Right cardiac atrium (tissue), 5 donors: ENCODE results near the gene MAGEA9. TPM values are rescaled to one million over a fixed set of nuclear protein-coding genes. Genes with fewer than 3 reads are reported as not detected.
A peak's percentile ranks its signal among the peaks of the same experiment; 100 is the strongest.
"Not testable (repeated sequence)": the region's sequence is repeated elsewhere in the genome, so short reads cannot be mapped to it uniquely, and the experiment has no call there.

Source experiments
- ATAC-seq, 2 donors: fragments of 200-7000 bp; cut with Tn5 transposase; one replicate each; pipeline versions ENCODE4 v1.8.0 to v1.9.1; 2020; ENCODE audit warnings: moderate library complexity in 2 of 2, mild to moderate bottlenecking in 1 of 2
- DNase-seq, 3 donors: peaks; one replicate each; pipeline ENCODE4 v3.0.0-alpha.2; 2020
- H3K27ac ChIP-seq: one replicate; pipeline ENCODE4 v1.5.1; 2013; ENCODE audit warnings: mild to moderate bottlenecking, low read length, control low read depth, moderate library complexity
- H3K27me3 ChIP-seq: one replicate; pipeline ENCODE4 v1.6.1; 2013; ENCODE audit not compliant: control insufficient read depth, insufficient read depth
- H3K4me1 ChIP-seq: one replicate; pipeline ENCODE4 v1.6.1; 2013; ENCODE audit warnings: low read length; ENCODE audit not compliant: control insufficient read depth, insufficient read depth
- H3K4me3 ChIP-seq: one replicate; pipeline ENCODE4 v1.5.1; 2013; ENCODE audit warnings: low read length, control low read depth
- H3K9me3 ChIP-seq: one replicate; pipeline ENCODE4 v1.6.1; 2013; ENCODE audit warnings: low read length; ENCODE audit not compliant: control insufficient read depth
- WGBS: extraction: QIAGEN DNeasy Blood & Tissue Kit; methylation state at CpG from one replicate; pipeline ENCODE4 v1.1.7; 2013; 5-methylcytosine and 5-hydroxymethylcytosine counted together
- intact Hi-C, 4 donors: fragments of 100-400 bp; cut with DNase I; formaldehyde crosslinking; loops; one replicate each; pipeline versions ENCODE4 v1.11.0 to v1.14.0; 2022 to 2023
- polyA plus RNA-seq: library from polyadenylated mRNA; stranded (reverse); fragments of 200-250 nt; gene quantifications from one replicate; pipeline ENCODE4 v1.2.3, GENCODE V29; 2013
- total RNA-seq, 4 donors: library from RNA; stranded (reverse); fragmentation: NEBNext Ultra II Directional; extraction: Animal tissue kit (Norgen Biotek cat#: 25700); gene quantifications; one replicate each; pipeline ENCODE4 v1.2.1, GENCODE V29; 2021
- donor health status: healthy with polysubstance abuse.
- donor health status: DM: no; HTN: yes; CAD: no.
- donor health status: DM: no; HTN: no; CAD: no.
- donor health status: DM: no; HTN: yes; CAD: no; lungs with severe emphysema.
- donor health status: DM: yes; HTN: yes; CAD: no.

The MAGEA9 gene
- total and polyA plus RNA-seq, 5 donors = not detected

- ATAC-seq, H3K9me3 ChIP-seq, H3K4me1 ChIP-seq, H3K27me3 ChIP-seq, intact Hi-C loops, H3K4me3 ChIP-seq, H3K27ac ChIP-seq: not testable (repeated sequence)
- peak in 1 of 3 donors; percentile 24 for DNase-seq
- 62% methylated on average over 3 of the region's 12 CpGs for WGBS
Measured at GRCh38 chrX:149770344-149770743, 11.4 kb upstream of the MAGEA9 start.

DNA sequence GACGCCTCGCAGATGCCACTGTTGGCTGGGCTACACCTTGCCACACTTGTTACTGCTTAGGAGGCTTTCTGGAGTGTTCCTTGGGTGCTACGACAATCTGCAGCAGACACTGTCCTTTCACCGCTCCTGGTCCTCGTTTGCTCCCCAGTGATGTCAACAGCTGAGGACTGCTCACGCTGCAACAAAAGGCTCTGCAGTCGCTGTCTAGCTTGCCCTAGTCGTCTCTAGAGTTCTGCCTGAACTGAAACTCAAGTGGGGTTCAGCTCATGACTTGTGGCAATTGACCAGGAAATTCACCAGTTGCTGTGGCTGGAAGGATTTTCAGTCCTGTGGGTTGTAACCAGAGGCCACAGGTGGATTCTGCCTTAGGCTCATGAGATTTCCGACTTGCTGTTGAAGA is 8.7 kb upstream of the MAGEA9 start:
- DNase-seq, intact Hi-C loops, H3K4me1 ChIP-seq, H3K27me3 ChIP-seq, H3K4me3 ChIP-seq, H3K9me3 ChIP-seq, H3K27ac ChIP-seq, ATAC-seq: not testable (repeated sequence)
- no CpG with 5 or more reads among the region's 9 CpGs for WGBS

GRCh38 chrX:149773768-149774167 is 8.0 kb upstream of the MAGEA9 start, which contains the start of gene HSFX1:
HSFX1 (plus strand) TSS chrX:149774068; CDS start chrX:149774682, 614 bp downstream.
- H3K27me3 ChIP-seq, H3K9me3 ChIP-seq, DNase-seq, H3K4me3 ChIP-seq, H3K4me1 ChIP-seq, ATAC-seq, intact Hi-C loops, H3K27ac ChIP-seq: not testable (repeated sequence)
- WGBS = no CpG with 5 or more reads among the region's 17 CpGs

DNA sequence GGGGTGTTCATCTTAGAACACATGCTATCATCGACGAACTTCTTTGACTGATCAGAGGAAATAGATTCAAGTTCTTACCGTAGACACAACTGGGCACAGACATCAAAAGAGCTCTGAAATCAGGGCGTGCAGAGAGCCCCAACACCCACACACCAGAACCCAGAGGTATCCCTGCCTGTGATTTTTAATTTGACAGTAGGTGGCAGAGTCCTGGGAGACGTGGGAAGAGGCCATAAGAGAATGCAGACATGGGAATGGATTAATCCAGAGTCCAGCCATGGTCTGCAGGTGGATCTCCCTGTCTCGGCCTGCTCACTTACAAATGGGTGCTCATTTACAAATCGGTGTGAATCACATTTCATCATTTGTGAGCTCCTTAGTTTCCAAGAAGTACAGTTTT is 3.7 kb upstream of the MAGEA9 start:
- H3K9me3 ChIP-seq, H3K4me3 ChIP-seq, DNase-seq, intact Hi-C loops, H3K4me1 ChIP-seq, H3K27ac ChIP-seq, ATAC-seq, H3K27me3 ChIP-seq: not testable (repeated sequence)
- no CpG with 5 or more reads among the region's 7 CpGs for WGBS

- H3K27me3 ChIP-seq, H3K4me3 ChIP-seq, H3K9me3 ChIP-seq, H3K27ac ChIP-seq, H3K4me1 ChIP-seq, DNase-seq, intact Hi-C loops: not testable (repeated sequence)
- no CpG with 5 or more reads among the region's 1 CpG for WGBS
- peak in 1 of 2 donors; percentile 89 for ATAC-seq
Measured at GRCh38 chrX:149795531-149795930, 13.8 kb downstream of the MAGEA9 start.

DNA sequence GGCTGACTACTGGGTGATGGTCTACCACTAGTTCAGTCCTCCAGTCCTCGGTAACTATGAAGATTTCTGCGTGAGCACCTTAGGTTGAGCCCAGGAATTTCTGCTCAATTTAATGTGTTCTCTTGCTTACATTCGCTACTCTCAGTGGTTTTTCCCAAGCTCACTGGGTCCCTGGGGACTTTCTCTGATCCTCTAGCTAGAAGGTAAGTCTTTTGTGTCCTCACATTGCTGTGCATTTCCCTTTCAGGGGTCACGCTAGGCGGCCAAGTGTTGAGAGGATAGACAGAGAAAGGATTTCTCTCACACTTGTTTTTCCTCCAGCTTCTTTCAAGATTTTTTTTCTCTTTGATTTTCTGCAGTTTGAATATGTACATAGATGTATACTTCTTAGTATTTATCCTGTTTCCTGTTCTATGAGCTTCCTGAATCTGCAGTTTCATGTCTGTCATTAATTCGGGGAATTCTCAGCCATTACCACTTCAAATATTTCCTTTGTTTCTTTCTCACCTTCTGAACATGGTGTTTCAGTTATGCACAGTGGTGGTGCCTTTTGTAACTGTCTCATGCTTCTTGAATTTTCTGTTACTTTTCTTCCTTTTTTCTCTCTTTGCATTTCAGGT is 17.5 kb downstream of the MAGEA9 start:
- 84% methylated on average over 6 of the region's 6 CpGs for WGBS
- H3K27ac ChIP-seq = no peak overlapping the region
- H3K9me3 ChIP-seq = no peaks in the 10 kb centered on the region
- H3K4me1 ChIP-seq = no peaks in the 10 kb centered on the region
- DNase-seq (no peak), ATAC-seq (no peak)
- H3K27me3 ChIP-seq = no peaks in the 10 kb centered on the region
- no peak overlapping the region for H3K4me3 ChIP-seq
- intact Hi-C loops = no loop called here

GRCh38 chrX:149799938-149800337 is 18.2 kb downstream of the MAGEA9 start:
- Histone ChIP-seq H3K27me3 (no peaks in the 10 kb centered on the region), H3K4me3 (no peak overlapping the region), H3K4me1 (no peaks in the 10 kb centered on the region), H3K27ac (no peak overlapping the region), H3K9me3 (no peaks in the 10 kb centered on the region)
- ATAC-seq (no peak), DNase-seq (no peak)
- WGBS = 58% methylated on average over 3 of the region's 3 CpGs
- intact Hi-C loops = no loop called here

DNA sequence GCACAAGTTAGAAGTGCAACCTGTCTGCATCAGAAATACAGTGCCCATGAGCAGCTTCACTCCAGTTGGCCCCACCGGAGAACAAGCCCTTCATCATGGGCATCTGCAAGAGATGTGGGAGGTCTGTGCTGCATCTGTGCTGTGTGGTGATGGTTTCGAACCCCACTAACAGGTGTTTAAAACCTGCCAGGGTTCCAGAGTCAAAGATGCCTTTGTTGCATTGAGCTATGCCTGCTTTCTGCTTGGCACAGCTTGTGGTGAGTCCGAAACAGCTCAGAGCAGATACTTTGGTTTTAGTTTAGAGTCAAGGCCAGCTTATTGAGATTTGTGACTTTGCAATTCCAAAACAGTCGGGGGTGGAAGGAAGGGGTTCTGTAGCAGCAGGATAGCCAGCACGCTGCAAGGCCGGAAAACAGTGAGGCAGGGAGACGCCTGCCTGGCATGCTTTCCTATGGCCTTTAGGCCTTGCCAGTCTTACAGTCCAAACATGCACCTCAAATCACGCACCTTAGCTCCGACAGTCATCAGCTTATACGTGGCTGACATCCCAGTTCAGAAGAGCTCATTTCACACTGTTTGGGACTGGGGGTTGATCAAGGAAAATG is 21.8 kb downstream of the MAGEA9 start:
- no peak for ATAC-seq

DNA sequence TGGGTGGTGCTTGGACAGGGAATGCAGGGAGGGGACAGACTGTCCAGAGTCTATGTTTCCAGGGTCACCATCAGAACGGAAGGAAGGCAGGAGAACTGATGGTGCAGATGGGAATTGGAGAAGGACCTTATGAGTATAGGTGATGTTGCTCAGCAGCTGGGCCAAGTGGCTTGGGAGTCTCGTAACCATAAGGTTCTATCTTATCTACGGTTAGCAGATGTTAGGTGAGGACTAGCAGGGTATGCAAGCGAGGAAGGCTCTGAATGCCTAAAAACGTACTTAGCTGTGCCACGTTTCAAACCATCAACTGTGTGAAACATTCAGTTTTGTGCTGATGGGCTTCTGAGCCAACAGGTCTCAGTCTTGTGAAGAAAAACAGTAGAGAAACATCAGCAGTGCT is 22.4 kb downstream of the MAGEA9 start:
- ATAC-seq (no peak), DNase-seq (no peak)
- H3K4me1 ChIP-seq = no peaks in the 10 kb centered on the region
- intact Hi-C loops = no loop called here
- no peak overlapping the region for H3K4me3 ChIP-seq
- no peaks in the 10 kb centered on the region for H3K9me3 ChIP-seq
- no peaks in the 10 kb centered on the region for H3K27me3 ChIP-seq
- 77% methylated on average over 6 of the region's 6 CpGs for WGBS
- no peak overlapping the region for H3K27ac ChIP-seq

More for the DNA sequence above, 21.8 kb downstream of the MAGEA9 start:
- Histone ChIP-seq H3K4me1 (no peaks in the 10 kb centered on the region), H3K4me3 (no peak overlapping the region), H3K27ac (no peak overlapping the region), H3K27me3 (no peaks in the 10 kb centered on the region), H3K9me3 (no peaks in the 10 kb centered on the region)
- DNase-seq = no peak
- WGBS = 86% methylated on average over 10 of the region's 10 CpGs
- intact Hi-C loops = no loop called here

DNA sequence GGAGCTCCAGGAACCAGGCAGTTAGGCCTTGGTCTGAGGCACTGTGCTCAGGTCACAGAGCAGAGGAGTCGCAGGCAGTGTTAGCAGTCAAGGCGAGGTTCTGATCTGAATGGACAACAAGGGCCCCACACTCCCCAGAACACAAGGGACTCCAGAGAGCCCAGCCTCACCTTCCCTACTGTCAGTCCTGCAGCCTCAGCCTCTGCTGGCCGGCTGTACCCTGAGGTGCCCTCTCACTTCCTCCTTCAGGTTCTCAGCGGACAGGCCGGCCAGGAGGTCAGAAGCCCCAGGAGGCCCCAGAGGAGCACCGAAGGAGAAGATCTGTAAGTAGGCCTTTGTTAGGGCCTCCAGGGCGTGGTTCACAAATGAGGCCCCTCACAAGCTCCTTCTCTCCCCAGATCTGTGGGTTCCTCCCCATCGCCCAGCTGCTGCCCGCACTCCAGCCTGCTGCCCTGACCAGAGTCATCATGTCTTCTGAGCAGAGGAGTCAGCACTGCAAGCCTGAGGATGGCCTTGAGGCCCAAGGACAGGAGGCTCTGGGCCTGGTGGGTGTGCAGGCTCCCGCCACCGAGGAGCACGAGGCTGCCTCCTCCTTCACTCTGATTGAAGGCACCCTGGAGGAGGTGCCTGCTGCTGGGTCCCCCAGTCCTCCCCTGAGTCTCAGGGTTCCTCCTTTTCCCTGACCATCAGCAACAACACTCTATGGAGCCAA is 26.2 kb downstream of the MAGEA9 start:
- Histone ChIP-seq H3K27me3 (no peaks in the 10 kb centered on the region), H3K9me3 (no peaks in the 10 kb centered on the region), H3K4me3 (no peak overlapping the region), H3K4me1 (no peaks in the 10 kb centered on the region), H3K27ac (no peak overlapping the region)
- 89% methylated on average over 12 of the region's 12 CpGs for WGBS
- ATAC-seq = no peak
- no peak for DNase-seq
- intact Hi-C loops = no loop called here

DNA sequence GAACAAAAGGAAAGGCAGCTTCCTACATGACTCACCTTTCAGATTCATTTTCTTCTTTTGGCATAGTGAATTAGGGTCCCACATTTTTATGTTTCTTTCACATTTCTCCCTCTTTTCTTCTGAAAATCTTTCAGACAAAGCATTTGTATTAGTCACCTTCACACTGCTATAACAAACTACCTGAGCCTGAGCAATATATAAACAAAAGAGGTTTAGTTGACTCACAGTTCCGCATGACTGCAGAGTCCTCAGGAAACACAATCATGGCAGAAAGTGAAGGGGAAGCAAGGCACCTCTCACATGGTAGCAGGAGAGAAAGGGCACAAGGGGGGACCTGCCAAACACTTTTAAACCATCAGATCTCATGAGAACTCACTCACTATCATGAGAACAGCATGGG is 36.9 kb downstream of the MAGEA9 start:
- Histone ChIP-seq H3K4me1 (no peaks in the 10 kb centered on the region), H3K4me3 (no peak overlapping the region), H3K27ac (no peak overlapping the region), H3K9me3 (no peaks in the 10 kb centered on the region), H3K27me3 (no peaks in the 10 kb centered on the region)
- DNase-seq (no peak), ATAC-seq (no peak)
- 80% methylated on average over 1 of the region's 1 CpG for WGBS
- intact Hi-C loops = no loop called here
